Activated T-helper 1 cell treated with anti-CD3 and anti-CD28 coated beads, Interleukin-12 subunit alpha, Interleukin-12 subunit beta, Interleukin-2, Interleukin-4 antibody, amounts not matched to agents 30 ng/mL and 10 ng/mL and 1 ng/mL, durations not matched to agents 14 hours and 24 hours and 36 hours (primary cell): ENCODE results near the gene ATXN7. TPM values are rescaled to one million over a fixed set of nuclear protein-coding genes. Genes with fewer than 3 reads are reported as not detected.

Experiments
- DNase-seq: peaks from one replicate; pipeline ENCODE4 v3.0.0; 2021; ENCODE audit warnings: low spot score
- H3K27ac Mint-ChIP-seq: one replicate; pipeline ENCODE4 v1.8.0; 2021; ENCODE audit warnings: mild to moderate bottlenecking, mixed read lengths
- H3K27me3 Mint-ChIP-seq: one replicate; pipeline ENCODE4 v1.8.0; 2022; ENCODE audit warnings: mild to moderate bottlenecking, moderate library complexity, mixed read lengths; ENCODE audit not compliant: insufficient read depth
- H3K36me3 Mint-ChIP-seq: one replicate; pipeline ENCODE4 v1.8.0; 2021; ENCODE audit warnings: low read depth, mixed read lengths
- H3K4me1 Mint-ChIP-seq: one replicate; pipeline ENCODE4 v1.8.0; 2021; ENCODE audit warnings: low read depth, mixed read lengths
- H3K4me3 Mint-ChIP-seq: one replicate; pipeline ENCODE4 v1.8.0; 2021; ENCODE audit warnings: mild to moderate bottlenecking, moderate library complexity, mixed read lengths
- H3K9me3 Mint-ChIP-seq: one replicate; pipeline ENCODE4 v1.8.0; 2021; ENCODE audit warnings: mixed read lengths
- intact Hi-C: fragments of 100-400 bp; cut with micrococcal nuclease; formaldehyde crosslinking; loops from one replicate; pipeline ENCODE4 v1.15.1; 2024
- total RNA-seq: library from RNA; stranded (reverse); gene quantifications from 2 replicates; pipeline ENCODE4 v1.2.3, GENCODE V29; 2022

Gene ATXN7
- total RNA-seq, 1 donor from 2014 or later: 48.2 TPM

DNA sequence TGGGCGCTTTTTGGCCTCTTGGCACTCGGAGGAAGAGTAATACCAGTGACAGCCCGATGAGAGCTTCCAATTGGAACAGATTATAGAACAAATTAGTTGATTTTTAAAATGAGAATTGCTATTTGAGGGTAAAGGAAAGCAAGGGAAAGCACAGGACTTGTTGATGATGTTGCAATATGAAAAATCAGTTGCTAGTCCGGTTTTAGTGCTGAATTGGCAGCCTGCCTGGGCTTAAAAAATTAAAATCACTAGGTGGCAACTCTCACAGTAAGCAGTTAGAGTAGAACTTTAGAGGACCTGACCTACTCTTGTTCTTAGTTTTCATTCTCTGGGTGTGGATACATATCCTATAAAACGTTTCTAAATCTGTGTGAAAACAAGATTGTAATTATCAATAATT lies 50.6 kb downstream of the ATXN7 start:
- H3K27me3 Mint-ChIP-seq: peaks cover 2% of the 10 kb centered on the region
- peaks cover 30% of the 10 kb centered on the region for H3K36me3 Mint-ChIP-seq
- peak overlapping the region; percentile 89 for H3K4me3 Mint-ChIP-seq
- no peaks in the 10 kb centered on the region for H3K9me3 Mint-ChIP-seq
- H3K27ac Mint-ChIP-seq: peak overlapping the region; percentile 76
- peaks cover 69% of the 10 kb centered on the region for H3K4me1 Mint-ChIP-seq
- intact Hi-C loops: no loop called here
- no peak for DNase-seq

DNA sequence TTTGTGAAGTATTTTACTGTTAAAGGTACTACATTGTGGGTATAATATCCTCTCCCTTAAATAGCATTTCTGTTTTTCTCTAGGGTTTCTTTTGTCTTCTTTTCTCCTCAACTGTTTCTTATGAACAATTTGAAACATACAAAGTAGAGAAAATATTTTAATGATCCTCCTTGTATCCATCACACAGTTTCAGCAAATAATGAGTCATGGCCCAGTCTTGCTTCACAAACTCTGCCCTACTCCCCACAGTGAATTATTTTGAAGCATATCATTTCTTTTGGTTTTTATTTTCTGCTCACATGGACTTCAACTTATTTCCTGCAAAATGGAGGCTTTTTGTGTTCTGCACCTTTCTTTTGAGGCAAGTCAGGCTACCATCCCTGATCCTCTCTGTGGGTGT lies 54.7 kb downstream of the ATXN7 start:
- Mint-ChIP-seq H3K27ac (no peak overlapping the region), H3K36me3 (peaks cover 36% of the 10 kb centered on the region), H3K27me3 (no peaks in the 10 kb centered on the region), H3K4me3 (no peak overlapping the region), H3K9me3 (no peaks in the 10 kb centered on the region), H3K4me1 (peaks cover 55% of the 10 kb centered on the region)
- no peak for DNase-seq
- intact Hi-C loops: no loop called here

DNA sequence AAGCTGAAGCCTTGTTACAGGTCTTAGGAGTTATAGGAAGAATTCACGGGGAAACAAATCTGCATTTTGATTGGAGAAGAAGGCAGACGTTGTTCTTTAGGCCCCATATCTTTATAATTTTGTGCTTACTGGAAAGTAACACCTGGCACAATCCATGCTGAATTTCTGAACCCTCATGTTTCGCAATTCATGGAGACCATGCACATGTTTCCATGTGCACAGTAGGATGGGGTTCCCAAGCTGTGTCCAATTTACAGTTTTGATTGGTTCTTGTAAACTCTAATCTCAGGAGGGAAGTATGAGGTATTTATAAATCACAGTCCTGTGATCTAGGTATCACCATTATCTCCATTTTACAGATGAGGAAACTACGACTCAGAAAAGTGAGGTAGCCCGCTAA lies 56.3 kb downstream of the ATXN7 start:
- H3K4me3 Mint-ChIP-seq: no peak overlapping the region
- no peak overlapping the region for H3K27ac Mint-ChIP-seq
- intact Hi-C loops: no loop called here
- no peaks in the 10 kb centered on the region for H3K9me3 Mint-ChIP-seq
- no peak for DNase-seq
- H3K36me3 Mint-ChIP-seq: peaks cover 39% of the 10 kb centered on the region
- no peaks in the 10 kb centered on the region for H3K27me3 Mint-ChIP-seq
- H3K4me1 Mint-ChIP-seq: peaks cover 51% of the 10 kb centered on the region

DNA sequence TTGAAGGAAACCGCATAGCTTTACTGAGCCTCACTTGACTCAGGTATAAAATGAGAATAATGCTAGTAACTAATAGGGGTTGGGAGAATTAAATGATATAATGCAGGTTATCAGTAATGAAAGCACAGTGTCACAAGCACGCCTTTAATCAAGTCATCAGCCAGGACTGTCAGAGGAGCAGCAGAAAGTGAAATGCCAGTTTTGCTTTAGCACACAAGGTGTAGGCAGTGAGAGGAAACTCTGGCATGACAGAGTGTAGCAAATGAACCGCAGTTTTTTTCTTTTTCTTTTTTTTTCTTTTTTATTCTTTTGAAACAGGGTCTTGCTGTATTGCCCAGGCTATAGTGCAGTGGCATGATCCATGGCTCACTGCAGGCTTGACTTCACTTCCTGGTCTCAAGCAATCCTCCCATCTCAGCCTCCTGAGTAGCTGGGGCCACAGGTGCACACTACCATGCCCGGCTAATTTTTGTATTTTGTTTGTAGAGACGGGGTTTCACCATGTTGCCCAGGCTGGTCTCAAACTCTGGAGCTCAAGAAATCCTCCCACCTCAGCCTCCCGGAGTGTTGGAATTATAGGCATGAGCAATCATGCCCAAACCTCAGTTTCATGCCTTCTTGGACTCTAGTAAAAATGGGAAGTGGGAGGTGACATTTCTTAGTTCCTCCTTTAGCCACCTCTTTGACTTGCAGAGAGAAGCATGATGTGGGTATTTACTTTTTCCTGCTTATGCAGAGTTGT lies 58.2 kb downstream of the ATXN7 start:
- intact Hi-C loops: no loop called here
- no peak for DNase-seq
- Mint-ChIP-seq H3K27me3 (no peaks in the 10 kb centered on the region), H3K4me1 (peaks cover 57% of the 10 kb centered on the region), H3K9me3 (no peaks in the 10 kb centered on the region), H3K27ac (no peak overlapping the region), H3K36me3 (peaks cover 47% of the 10 kb centered on the region), H3K4me3 (no peak overlapping the region)

DNA sequence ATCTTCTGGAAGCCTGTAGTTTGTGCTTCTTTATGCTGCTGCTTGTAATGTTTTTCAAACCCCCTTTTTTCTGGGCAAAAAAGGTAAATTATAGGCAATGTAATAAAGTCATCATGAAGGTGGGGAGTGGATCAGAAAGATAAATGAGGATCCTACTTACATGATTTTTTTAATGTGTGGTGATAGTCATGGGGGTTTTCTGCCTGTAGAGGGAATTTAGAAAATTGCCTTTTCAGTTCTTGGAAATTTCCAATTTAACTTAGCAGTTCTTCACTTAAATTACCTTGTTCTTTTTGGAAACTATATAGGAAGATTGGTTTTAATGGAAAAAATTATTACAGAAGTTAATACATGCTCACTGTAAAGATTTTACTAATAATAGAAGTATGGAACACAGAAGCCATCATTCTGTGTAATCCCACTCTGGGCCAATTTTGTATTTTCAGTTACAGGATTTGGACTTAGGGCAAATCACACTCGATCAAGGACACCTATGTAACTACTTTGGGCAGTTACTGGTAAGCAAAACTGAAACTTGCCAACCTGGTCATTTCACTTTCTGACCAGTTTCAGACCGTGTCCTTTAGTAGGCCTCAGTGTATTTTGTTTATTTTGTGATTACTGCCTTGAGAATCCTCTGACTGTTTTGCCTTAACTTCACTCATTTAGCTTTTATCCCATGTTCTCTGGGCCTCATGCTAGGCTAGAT lies 59.0 kb downstream of the ATXN7 start:
- Mint-ChIP-seq H3K36me3 (peaks cover 46% of the 10 kb centered on the region), H3K9me3 (no peaks in the 10 kb centered on the region), H3K27me3 (no peaks in the 10 kb centered on the region), H3K4me3 (no peak overlapping the region), H3K4me1 (peaks cover 53% of the 10 kb centered on the region), H3K27ac (peak overlapping the region; percentile 6)
- no peak for DNase-seq
- intact Hi-C loops: no loop called here

DNA sequence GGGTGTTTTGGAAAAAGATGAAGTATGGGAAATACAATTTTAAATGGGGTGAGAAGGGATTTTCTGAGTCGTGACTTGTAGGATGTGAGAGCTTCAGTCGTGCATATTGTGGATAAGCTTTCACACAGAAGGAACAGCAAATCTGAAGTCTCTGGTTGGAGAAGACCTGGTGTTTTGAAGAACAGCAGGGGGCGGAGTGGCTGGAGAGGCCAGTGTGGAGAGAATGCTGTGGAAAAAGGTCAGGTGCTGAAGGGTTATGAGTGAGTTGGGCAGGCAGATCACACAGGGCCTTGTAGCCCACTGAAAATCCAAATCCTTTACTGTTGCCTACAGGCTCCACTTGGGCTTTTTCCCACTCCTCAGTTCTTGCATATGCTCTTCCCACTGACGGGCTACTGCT lies 62.6 kb downstream of the ATXN7 start:
- Mint-ChIP-seq H3K9me3 (no peaks in the 10 kb centered on the region), H3K27ac (no peak overlapping the region), H3K36me3 (peaks cover 42% of the 10 kb centered on the region), H3K27me3 (no peaks in the 10 kb centered on the region), H3K4me1 (peaks cover 32% of the 10 kb centered on the region), H3K4me3 (no peak overlapping the region)
- DNase-seq: no peak
- intact Hi-C loops: no loop called here

DNA sequence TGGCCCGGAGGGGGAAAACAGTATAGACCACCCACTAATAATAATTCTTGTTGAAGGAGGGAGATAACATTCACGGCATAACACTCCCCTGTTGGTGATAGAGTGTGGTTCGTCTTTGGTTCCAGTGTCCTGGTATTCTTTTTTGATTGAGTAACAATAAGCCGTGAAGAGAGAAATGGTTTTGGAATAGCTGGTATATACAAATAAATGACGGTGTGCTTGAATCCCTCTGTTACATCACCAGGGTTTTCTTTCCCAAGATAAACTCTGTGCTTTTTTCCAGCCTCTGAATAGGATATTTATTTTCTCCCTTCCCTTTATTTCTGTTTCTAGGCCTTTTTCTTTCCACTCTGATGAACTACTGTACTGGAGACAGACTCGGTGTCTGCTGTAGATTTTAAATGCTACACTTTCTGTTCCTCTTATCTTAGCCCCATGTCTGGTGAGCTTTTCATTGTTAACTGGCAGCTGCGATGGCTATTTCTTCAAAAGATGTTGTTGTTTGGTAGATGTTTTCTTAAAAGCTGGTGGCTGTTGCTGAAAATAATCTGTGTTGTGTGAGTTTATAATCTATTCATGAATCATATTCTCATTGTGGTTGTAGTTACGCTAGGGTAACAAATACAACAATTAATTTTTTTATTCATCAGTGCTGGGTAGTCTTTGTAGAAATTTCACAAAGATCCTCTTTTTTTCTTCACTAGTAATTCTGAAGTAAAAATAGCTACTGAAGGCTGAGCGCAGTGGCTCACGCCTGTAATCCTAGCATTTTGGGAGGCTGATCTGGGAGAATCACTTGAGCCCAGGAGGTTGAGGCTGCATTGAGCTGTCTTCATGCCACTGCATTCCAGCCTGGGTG lies 64.0 kb downstream of the ATXN7 start:
- peaks cover 40% of the 10 kb centered on the region for H3K4me1 Mint-ChIP-seq
- H3K9me3 Mint-ChIP-seq: no peaks in the 10 kb centered on the region
- no peak overlapping the region for H3K4me3 Mint-ChIP-seq
- H3K27ac Mint-ChIP-seq: no peak overlapping the region
- peaks cover 38% of the 10 kb centered on the region for H3K36me3 Mint-ChIP-seq
- DNase-seq: no peak
- intact Hi-C loops: no loop called here
- no peaks in the 10 kb centered on the region for H3K27me3 Mint-ChIP-seq

GRCh38 chr3:63931290-63931689 lies 67.6 kb downstream of the ATXN7 start:
- no peak for DNase-seq
- H3K4me1 Mint-ChIP-seq: peaks cover 49% of the 10 kb centered on the region
- peaks cover 21% of the 10 kb centered on the region for H3K36me3 Mint-ChIP-seq
- intact Hi-C loops: no loop called here
- H3K27ac Mint-ChIP-seq: no peak overlapping the region
- H3K9me3 Mint-ChIP-seq: no peaks in the 10 kb centered on the region
- H3K4me3 Mint-ChIP-seq: no peak overlapping the region
- no peaks in the 10 kb centered on the region for H3K27me3 Mint-ChIP-seq

DNA sequence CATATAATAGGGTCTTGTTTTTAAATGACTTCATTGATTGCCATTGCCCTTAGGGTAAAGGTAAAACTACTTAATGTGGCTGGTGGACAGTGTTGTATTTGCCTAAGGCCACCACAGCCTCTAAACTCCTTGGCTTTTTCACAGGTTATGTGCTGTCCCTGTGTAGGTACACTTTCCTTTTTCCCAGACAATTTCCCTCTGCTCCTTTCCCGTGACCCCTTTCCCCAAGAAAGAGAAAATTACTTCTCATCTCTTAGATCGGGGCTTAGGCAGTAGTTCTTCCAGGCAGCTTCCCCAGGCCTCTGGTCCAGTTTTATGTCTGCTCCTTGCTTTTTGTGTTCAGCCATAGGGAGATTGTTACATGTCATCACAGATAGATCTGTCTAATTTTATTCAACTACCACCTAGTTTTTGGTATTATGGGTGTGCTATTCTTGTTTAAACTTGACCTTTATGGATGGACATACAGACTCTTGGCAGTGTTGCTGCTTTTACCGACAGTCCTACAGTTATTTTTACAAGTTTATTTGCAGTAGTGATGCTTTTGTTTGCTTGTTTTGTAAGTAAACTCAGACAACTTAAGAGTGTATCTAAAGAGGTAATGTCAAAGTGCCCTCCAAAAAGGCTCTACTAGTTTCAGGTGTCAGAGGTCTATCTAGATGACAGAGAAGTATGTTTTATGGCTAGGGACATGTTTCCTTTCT lies 69.0 kb downstream of the ATXN7 start:
- Mint-ChIP-seq H3K27me3 (no peaks in the 10 kb centered on the region), H3K4me1 (peaks cover 58% of the 10 kb centered on the region)
- intact Hi-C loops: no loop called here

DNA sequence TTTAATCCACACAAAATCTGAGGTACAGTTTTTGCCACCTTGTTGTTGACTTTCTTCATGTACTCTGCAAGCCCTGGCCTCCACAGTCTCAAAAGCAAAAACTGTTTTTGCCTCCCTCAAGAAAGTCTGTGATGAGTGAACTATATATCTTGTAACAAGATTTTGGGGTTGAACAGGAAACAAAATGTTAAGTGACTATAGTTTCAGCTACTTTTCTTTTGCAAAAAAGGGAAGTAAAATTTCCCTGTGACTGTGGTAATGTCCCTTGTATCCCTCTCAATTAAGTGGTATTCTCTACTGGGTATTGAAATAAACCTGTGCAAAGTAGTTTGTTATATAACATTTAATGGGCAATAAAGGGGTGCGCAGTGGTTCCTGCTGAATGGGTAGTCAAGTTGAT lies 69.8 kb downstream of the ATXN7 start:
- Mint-ChIP-seq H3K4me1 (peaks cover 66% of the 10 kb centered on the region), H3K4me3 (peak overlapping the region; percentile 58), H3K27ac (peak overlapping the region; percentile 82), H3K27me3 (no peaks in the 10 kb centered on the region), H3K9me3 (no peaks in the 10 kb centered on the region), H3K36me3 (peaks cover 17% of the 10 kb centered on the region)
- intact Hi-C loops: no loop called here
- no peak for DNase-seq

More for the DNA sequence above, 69.0 kb downstream of the ATXN7 start:
- no peaks in the 10 kb centered on the region for H3K9me3 Mint-ChIP-seq
- peaks cover 15% of the 10 kb centered on the region for H3K36me3 Mint-ChIP-seq
- no peak for DNase-seq
- H3K27ac Mint-ChIP-seq: peak overlapping the region; percentile 82
- no peak overlapping the region for H3K4me3 Mint-ChIP-seq

DNA sequence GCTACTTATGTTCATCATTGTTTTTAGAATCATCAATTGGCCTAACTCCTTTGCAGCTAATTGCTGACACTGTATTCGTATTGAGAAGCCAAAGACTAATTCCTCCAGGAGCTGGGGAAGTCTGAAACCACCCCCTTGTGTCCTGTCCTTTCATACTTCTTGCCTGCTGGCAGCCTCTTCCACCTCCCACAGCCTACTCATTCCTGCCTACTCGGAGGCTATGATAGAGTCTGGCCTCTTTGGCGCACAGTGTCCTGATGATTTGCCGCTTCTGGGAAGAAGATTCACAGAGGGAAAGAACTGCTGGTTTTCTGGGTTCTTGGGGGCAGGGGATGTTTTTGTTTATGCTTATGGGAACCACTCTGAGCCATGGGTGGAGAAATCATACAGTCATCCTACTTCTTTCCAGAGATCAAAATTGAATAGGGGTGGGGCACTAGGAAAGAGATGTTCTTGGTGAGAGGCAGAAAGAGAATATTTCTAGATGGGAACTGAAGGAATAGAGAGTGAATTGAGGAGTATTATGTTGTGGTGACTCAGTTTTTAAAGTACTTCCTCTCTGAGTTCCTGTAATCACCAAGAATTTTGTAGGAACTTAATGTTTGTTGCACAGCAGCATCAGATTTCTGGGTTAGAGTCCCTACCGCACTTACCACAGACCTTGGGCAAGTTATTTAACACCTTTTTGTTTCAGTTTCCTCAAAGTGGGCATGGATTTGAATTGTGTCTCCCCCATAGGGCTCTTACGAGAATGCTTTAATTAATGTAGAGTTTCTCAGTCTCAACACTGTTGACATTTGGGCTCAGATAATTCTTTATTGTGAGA lies 70.6 kb downstream of the ATXN7 start:
- intact Hi-C loops: loop anchor here (2.0 kb wide), 1 partner anchor 23 kb away; no protein-coding TSS in a partner anchor
- Mint-ChIP-seq H3K4me1 (peaks cover 71% of the 10 kb centered on the region), H3K9me3 (no peaks in the 10 kb centered on the region), H3K36me3 (peaks cover 17% of the 10 kb centered on the region), H3K27ac (peak overlapping the region; percentile 82), H3K27me3 (no peaks in the 10 kb centered on the region), H3K4me3 (peak overlapping the region; percentile 49)
- DNase-seq: peak; percentile 9

DNA sequence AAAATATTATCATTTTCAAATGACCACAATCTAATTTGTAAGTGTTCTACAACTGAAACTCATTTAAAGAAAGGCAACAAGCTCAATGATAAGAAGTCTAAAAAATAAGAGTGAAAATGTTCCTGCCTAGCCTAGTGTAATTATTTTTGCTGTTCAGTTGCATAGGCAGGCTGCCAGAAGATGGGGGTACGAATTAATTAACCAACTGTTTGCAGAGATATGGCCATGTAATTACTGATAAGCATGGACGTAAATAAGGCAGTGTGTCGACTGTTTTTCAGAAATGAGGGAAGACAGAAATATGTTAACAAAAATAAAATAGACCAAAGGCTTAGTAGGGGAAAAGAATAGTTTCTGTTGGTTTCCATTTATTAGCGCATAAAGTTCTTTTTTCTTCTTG lies 73.3 kb downstream of the ATXN7 start:
- Mint-ChIP-seq H3K27ac (no peak overlapping the region), H3K4me3 (no peak overlapping the region), H3K9me3 (no peaks in the 10 kb centered on the region), H3K27me3 (no peaks in the 10 kb centered on the region), H3K36me3 (peaks cover 16% of the 10 kb centered on the region), H3K4me1 (peaks cover 78% of the 10 kb centered on the region)
- intact Hi-C loops: no loop called here
- no peak for DNase-seq
